HG03159 (cell line): ENCODE results near the gene LIPM.

Experiments used
- ATAC-seq: cut with Tn5 transposase; IDR thresholded peaks from one replicate; pipeline ENCODE4 v1.9.1; 2021; ENCODE audit warnings: mild to moderate bottlenecking, moderate library complexity; ENCODE audit not compliant: unreplicated experiment

Gene LIPM, protein sequence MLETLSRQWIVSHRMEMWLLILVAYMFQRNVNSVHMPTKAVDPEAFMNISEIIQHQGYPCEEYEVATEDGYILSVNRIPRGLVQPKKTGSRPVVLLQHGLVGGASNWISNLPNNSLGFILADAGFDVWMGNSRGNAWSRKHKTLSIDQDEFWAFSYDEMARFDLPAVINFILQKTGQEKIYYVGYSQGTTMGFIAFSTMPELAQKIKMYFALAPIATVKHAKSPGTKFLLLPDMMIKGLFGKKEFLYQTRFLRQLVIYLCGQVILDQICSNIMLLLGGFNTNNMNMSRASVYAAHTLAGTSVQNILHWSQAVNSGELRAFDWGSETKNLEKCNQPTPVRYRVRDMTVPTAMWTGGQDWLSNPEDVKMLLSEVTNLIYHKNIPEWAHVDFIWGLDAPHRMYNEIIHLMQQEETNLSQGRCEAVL

DNA sequence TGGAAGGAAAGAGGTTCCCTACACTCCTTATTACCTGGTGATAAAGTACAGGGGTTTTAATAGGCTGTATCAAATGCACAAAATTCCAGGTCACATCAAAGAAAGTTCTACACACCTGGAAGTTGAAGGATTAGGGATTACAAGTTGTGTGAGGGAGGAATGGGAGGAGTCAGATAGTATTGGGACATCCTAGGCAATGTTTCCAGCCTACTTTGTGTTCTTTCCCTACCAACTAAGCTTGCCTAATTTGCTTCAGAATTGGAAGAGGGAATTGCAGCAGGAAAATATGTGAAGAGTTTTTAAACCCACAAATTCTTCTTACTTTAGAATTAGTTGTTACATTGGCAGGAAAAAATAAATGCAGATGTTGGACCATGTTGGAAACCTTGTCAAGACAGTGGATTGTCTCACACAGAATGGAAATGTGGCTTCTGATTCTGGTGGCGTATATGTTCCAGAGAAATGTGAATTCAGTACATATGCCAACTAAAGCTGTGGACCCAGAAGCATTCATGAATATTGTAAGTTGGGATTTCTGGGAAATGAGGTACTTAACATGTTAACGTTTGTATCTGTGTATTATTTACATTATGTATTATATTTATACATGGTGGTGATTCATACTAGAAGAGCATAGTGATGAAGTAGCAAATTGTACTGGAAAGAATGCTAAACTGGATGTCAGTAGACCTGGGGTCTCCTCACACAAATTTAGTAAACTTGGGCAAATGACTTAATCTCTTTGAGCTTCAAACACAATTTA lies at the start of gene LIPM:
LIPM (plus strand) TSS at position 208 of the 763 bp plus-strand sequence; CDS start at position 375, 167 bp downstream.
- no peak for ATAC-seq

DNA sequence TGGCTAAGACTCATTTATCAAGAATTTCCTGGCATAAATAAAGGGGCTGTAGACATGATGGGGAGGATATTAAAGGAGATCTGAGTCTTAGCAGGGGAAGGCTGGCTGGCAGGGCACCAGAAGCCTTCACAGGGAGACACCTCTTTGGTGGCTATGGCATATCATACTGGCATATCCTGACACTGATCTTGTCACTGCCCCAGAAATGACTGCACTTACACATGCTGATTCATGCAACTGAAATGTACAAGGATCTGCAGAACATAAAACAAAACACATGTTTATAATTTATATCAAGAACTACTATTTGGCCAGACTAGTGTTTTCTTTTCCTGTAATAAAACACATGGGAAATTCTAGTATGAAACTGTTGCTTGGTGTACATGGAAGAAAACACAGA lies 48.2 kb upstream of the LIPM start:
- no peak for ATAC-seq

DNA sequence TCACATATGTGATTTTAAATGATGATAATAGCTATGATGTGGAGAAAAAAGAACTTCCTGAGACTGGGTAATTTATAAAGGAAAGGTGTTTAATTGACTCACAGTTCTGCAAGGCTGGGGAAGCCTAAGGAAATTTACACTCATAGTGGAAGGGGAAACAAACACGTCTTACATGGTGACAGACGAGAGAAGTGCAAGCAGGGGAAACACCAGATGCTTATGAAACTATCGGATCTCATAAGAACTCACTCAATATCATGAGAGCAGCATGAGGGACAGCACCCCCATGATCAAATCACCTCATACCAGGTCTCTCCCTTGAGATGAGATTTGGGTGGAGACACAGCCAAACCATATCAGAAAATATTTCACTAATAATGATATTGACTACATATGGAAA lies 46.8 kb upstream of the LIPM start:
- ATAC-seq, result no peak

DNA sequence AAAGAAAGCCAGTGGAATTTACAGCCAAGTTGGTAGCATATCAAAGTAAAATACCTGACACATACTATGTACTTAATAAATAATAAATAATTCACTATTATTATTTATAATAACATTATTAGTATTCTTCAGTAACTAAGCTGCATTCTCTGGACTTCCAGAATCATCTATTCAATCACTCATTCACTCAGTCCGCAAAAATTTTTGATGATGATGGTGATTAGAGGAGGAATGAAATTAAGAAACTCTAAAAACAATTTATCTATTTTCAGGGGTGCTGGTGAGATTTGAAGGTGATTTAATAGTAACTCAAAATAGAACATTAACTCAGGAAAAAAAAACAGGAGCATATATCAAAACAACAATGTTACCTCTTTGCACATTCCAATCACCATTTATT lies 45.9 kb upstream of the LIPM start:
- no peak for ATAC-seq

DNA sequence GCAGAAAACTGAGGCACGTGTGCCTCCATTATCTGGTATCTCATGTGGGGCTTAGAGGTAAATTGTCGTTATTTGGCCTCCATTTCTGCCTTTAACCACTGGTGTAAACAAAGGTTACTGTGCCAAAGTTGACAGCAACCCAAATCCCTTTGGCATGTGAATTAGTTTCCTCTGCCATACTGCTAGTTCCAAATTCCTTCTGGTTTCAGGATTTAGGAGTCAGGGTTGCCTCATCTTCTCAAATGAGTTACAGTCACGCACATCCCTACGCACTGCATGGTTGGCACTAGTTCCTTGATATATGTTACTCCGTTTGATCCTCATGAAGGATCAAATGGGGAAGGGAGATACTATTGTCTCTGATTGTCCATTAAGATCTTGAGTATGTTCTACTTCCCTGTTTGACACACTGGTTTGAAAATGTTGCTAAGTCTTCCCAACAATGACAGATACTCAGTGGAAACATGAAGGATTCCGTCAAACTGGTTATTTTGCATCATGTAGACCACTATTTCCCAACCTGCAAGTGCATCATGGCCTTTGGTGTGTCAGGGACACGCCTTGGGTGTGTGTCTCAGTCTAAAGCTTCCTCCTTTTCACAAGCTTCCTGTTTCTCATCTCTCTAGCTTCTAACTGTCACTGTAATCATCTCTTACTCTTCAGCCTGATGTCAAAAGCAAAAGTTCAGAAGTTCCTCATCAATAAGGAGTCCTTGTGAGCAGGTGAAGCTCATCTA lies 43.0 kb upstream of the LIPM start, which contains the start of gene LIPN:
LIPN (plus strand) TSS at position 655 of the 736 bp plus-strand sequence. CDS start 1,386 bp downstream, outside the sequence.
- ATAC-seq, result no peak

DNA sequence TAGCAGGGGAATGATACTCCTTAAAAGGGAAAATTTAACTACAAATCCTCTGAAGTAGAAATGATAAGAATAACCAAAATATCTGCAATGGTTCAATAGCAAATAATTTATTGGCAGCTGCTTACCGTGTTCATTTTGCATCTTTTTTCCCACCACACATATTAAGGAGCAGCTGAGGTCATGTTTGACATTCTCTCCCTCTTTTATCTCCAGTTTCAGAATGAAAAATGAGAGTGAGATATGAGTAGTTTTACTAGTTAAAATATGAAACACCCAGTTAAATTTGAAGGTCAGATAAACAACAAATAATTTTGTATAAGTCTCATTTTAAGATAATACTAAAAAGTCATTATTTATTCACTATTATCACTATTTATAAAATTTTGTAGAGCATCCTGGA lies 39.6 kb upstream of the LIPM start:
- no peak for ATAC-seq

DNA sequence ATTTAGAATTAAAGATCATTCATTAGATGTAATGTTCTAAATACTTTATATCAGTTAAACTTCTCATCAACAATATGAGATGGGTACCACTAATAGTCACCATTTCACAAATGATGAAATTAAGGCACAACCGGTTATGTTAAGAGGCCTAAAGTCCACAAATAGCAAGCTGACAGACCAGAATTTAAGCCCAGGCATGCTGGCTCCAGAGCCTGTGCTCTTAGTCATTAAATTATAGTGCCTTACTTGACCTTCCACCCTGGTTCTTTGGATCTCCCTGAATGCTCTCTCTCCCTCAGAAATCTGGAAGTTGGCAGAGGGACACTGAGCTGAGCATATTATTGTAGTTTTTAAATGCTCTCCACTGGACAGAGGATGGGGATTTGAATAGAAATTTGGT lies 39.1 kb upstream of the LIPM start:
- no peak for ATAC-seq

DNA sequence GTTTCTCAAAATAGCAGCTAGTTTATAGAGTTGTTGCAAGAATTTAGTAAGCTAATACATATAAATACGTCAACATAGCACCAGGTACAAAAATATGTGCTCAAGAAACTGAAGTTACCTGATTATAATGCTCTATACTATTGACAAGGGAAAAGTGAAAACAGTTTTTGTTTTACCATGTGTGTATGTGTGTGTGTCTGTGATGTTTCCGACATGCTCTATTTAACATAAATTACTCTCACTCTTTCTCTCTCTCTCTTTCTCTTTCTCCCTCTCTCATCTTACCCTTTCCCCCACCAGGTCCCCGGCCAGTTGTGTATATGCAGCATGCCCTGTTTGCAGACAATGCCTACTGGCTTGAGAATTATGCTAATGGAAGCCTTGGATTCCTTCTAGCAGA lies 38.4 kb upstream of the LIPM start:
- no peak for ATAC-seq

DNA sequence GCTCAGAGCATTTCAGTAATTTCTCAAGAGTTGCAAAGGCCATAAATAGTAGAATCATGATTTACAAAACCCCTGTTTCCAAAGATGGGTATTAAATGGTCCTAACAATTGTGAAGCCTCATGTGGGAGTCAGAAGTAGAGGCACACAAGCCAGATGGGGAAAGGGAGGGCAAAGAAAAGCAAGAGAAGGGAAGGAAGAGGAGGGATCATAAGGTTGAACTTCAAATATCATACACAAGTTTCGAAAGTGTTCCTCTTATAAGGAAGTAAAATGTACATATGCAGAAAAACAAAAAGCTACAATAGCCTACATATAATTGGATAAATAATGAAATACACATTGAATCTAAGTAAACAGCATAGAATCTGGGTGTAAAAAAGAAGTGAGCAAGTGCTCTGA lies 36.7 kb upstream of the LIPM start:
- ATAC-seq, result no peak

DNA sequence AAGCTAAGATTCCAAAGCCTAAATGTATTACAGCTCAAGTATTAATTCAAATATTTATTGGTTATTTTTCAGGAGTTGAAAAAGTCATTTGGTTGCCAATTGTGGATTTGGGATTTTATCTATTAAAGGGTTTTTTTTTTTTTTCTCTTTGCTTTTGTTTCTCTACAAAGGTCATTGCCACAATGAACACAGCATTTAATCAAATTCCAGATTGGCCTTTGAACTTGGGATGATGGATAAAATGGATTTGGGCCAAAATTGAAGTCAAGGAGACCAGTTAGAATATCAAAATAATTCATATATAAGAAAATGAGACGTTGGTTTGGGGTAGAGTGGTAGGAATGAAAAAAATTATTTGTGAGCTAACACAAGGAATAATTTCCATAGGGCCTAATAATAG lies 33.1 kb upstream of the LIPM start:
- ATAC-seq, result no peak

DNA sequence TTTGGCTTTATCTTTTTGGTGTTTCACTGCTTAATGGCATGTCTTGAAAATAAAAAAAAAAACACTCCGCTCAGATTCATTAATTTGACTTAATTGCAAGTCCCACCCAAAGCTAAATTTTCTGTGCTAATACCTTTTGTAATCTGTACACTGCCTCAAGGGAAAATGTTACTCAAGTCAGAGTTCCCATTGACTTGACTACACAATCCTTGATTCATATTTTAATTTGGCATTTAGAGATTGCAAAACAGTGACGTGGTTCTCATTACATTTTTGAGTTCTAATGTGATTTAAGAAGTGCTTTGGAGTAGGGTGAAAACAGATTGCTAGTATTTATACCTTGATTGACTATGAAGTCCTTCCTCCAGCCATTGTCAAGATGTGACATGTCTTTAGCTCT lies 21.3 kb upstream of the LIPM start:
- no peak for ATAC-seq

DNA sequence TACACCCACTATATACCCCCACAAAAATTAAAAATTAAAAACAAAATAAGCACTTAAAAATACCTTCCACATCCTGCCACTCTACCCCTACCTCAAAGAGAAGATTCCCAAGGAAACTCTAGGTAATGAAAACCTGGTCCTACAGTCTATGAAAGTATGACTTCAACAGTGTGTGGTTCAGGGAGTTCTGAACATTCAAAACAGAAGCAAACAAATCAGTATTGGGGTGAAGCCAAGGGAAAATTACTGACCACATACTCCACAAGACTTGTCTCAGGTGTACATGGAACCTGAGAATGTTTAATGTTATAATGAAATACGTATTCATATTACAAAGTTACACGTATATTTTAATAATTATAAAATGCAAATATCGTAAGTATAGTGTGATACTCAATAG lies 20.3 kb upstream of the LIPM start:
- ATAC-seq, result no peak

DNA sequence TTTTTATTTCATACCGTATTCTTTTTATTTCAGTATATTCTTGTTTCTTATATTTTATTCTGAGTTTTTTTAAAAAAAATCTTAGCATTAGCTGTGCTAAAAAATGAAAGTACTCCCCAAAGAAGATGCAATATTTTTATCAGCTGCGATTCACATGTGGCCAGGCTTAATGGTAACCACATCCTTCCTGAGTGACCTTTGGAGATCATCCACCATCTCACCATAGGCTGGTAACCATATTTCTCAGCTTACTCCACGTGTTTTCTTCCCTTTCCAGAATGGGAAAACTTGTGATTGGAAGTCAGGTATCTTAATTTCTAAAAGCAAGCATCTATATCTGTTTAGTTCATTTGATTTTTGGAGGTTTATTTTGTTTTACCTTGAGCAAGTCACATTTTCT lies 18.8 kb upstream of the LIPM start:
- ATAC-seq, result no peak

DNA sequence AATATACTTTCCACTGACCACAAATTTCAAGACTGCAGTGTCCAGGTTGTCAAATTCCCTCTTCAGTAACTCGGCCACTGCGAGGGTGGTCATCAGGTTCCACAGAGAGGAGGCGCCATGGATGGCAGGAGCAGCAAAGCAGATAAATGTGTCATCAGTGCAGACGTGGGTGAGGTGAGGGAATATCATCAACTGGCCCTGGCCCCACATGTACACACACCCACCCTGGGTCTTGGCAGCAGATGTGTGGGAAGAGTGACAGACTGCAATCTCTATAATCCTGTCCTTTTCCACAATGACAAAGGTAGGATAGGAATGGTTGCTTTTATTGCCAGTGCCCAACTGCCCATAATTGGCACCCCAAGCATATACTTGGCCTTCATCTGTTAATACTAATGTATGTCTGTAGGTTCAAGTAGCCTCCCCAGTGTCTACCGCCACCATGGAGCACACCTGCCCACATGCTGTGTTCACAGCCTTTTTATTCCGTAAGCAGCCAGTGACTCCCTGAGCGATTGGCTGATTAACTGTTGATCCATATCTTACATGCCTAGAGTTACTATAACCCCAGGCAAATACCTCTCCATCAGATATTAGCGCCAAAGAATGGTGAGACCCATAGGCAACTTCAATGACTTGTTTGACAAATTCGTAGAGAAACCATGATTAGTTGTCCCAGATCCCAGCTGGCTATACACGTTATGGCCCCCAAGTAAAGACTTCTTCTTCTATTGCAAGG lies 16.3 kb upstream of the LIPM start:
- ATAC-seq, result no peak

DNA sequence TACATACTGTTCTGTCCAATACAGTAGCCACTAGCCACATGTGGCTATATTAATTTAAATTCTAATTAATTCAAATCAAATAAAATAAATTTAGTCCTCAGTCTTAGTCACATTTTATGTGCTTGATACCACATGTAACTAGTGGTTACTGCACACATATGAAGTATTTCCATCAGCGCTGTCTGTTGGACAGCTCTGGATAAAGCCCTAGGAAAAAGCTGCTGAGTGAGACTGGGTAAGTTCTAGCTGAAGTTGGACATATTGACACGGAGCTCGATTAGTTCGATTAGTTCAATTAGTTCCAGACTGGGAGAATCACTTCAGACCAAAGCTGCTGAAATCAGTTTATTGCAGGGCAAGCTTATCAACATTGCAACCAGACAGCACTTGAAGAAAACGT lies 15.1 kb upstream of the LIPM start:
- no peak for ATAC-seq

DNA sequence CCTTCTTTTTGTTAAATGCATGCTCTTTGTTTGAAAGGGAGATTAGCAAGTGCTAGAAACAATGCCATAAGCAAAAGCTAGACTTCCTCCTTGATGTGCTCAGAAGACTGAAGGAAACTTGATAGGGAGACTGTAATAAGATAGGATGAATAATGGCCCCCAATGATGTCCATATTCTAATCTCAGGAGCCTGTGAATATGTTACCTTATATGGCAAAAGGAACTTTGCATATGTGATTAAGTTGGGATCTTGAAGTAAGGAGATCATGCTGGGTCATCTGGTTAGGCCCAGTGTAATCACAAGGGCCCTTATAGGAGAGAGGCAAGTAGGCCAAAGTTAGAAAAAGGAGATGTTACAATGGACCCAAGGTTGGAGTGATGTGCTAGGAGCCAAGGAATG lies 13.6 kb upstream of the LIPM start:
- ATAC-seq, result no peak

DNA sequence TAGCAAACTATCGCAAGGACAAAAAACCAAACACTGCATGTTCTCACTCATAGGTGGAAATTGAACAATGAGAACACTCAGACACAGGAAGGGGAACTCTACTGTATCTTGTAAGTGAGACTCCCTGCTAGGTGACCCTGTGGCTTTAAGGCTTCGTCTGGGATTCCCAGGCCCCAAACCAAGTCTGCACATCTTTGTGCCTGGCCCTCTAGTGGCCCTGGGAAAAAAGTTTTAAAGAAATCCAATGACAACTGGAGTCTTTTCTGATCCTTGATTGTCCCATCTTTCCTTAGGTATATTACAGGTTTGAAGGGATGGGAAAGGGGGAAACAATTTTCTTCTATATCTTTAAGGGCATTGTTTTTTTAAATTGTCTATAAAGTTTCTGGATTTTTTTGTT lies 10.6 kb upstream of the LIPM start:
- ATAC-seq, result no peak

DNA sequence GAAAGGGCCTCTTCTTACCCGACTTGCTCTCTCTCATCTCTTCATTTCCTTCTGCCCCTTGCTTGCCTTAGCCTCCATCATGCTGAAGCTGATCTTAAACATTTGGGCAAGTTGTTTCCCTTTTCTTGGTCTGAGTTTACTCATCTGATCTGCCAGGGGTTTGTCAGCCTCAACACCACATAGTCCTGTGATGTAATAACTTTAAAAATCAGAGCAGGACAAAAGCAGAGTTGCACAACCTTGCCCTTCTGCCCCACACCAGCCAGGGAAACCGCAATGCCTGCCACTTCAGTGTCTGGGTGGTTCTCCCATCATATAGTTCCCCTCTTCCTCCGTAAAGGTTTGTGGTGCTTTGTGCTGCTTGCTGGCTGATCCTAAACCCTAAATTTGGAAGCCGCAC lies 9.9 kb upstream of the LIPM start:
- no peak for ATAC-seq

DNA sequence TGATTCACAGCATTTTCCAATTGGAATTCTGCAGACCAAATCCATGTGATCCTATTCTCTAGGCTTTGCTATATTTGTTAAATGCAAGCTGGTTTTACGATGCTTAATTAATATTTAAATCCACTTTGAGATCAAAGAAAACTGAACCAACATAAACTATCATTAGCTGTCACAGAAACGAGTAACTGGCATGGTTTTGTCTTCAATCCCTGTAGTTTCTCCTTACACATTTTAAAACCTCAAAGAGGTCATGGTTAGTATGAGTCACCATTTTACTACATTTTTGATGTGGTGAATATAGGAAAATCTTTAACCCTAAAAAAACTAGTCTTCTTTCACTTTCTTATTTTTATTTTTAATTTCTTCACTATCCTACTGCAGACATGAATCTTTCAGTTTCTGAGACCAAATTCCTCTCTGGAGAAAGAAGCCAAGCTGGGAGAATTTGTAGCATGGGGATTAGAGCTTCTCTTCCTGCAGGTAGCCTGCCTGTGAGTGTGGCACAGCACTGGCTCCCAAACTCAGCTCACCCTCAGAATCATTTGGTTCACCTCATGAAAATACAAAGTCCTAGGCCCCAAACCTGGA lies 8.7 kb upstream of the LIPM start:
- no peak for ATAC-seq

DNA sequence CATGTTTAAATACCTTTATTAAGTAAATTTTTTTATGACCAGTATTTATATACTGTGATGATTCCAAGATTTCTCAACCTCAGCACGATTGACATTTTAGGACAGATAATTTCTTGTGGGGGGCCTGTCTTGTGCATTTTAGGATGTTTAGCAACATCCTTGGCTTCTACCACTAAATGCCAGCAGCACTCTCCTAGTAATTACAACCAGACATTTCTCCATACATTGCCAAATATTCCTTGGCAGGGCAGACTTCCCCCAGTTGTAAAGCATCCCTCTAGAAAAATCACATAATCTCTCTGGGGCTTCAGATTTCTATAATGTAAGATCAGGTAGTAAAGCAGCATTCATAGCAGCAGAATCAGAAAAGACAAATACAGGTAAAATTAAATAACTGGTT lies 7.8 kb upstream of the LIPM start:
- no peak for ATAC-seq
